HepG2 (cell line): ENCODE results near the gene DAB1. TPM values are rescaled to one million over a fixed set of nuclear protein-coding genes. Genes with fewer than 3 reads are reported as not detected.

ENCODE experiments used
- ARNTL ChIP-seq: sonication (generic); formaldehyde crosslinking; IDR thresholded peaks from 2 replicates; pipeline ENCODE4 v1.4.0; 2020; ENCODE audit warnings: mild to moderate bottlenecking, missing genetic modification reagents
- CBX2 ChIP-seq, 2 experiments: fragments of 200-600 bp in 1 of 2; sonication (generic); formaldehyde crosslinking in 1 of 2; IDR thresholded peaks; 2 replicates each; pipeline versions ENCODE4 v1.7.0 to v1.8.1; 2018 to 2022; ENCODE audit warnings: low read depth in 2 of 2, low read length in 1 of 2, mild to moderate bottlenecking in 1 of 2, missing genetic modification reagents in 1 of 2
- CCDC6 ChIP-seq: sonication (generic); formaldehyde crosslinking; IDR thresholded peaks from 2 replicates; pipeline ENCODE4 v1.8.1; 2022; ENCODE audit warnings: mild to moderate bottlenecking, missing genetic modification reagents, moderate library complexity
- E2F5 ChIP-seq: sonication (generic); formaldehyde crosslinking; conservative IDR thresholded peaks from 2 replicates; pipeline ENCODE4 v1.4.0; 2020; ENCODE audit warnings: missing genetic modification reagents
- HDAC1 ChIP-seq: sonication (generic); formaldehyde crosslinking; IDR thresholded peaks from 2 replicates; pipeline ENCODE4 v1.5.1; 2020; ENCODE audit warnings: mild to moderate bottlenecking, missing genetic modification reagents
- HNF4A ChIP-seq: sonication (generic); formaldehyde crosslinking; IDR thresholded peaks from 2 replicates; pipeline ENCODE4 v1.4.0; 2020; ENCODE audit warnings: missing genetic modification reagents
- IRF9 ChIP-seq: sonication (generic); formaldehyde crosslinking; IDR thresholded peaks from 2 replicates; pipeline ENCODE4 v1.8.0; 2022; ENCODE audit warnings: missing genetic modification reagents, mild to moderate bottlenecking, borderline replicate concordance
- MAF1 ChIP-seq: sonication (generic); formaldehyde crosslinking; IDR thresholded peaks from 2 replicates; pipeline ENCODE4 v1.5.0; 2020; ENCODE audit warnings: missing genetic modification reagents, borderline replicate concordance
- PHF8 ChIP-seq: sonication (generic); formaldehyde crosslinking; IDR thresholded peaks from 2 replicates; pipeline ENCODE4 v1.5.0; 2020; ENCODE audit warnings: missing genetic modification reagents
- RBFOX2 ChIP-seq: fragments of 200-400 bp; formaldehyde crosslinking; IDR thresholded peaks from 2 replicates; pipeline ENCODE4 v1.6.1; 2017; ENCODE audit warnings: low read depth, mild to moderate bottlenecking, low read length
- RBM39 ChIP-seq: fragments of 200-400 bp; formaldehyde crosslinking; IDR thresholded peaks from one replicate; pipeline ENCODE4 v1.6.1; 2018; ENCODE audit warnings: antibody characterized with exemption, mild to moderate bottlenecking, low read depth, low read length; ENCODE audit not compliant: poor library complexity, severe bottlenecking
- RCOR2 ChIP-seq: IDR thresholded peaks from 2 replicates; pipeline ENCODE4 v1.6.1; 2016; ENCODE audit warnings: missing biosample characterization, missing genetic modification reagents
- SP5 ChIP-seq: IDR thresholded peaks from 2 replicates; pipeline ENCODE4 v1.6.1; 2016; ENCODE audit warnings: low read depth, borderline replicate concordance
- TBP ChIP-seq: sonication (generic); formaldehyde crosslinking; IDR thresholded peaks from 2 replicates; pipeline ENCODE4 v1.5.0; 2020; ENCODE audit warnings: missing genetic modification reagents
- TBX3 ChIP-seq: fragments of 450-650 bp; IDR thresholded peaks from 2 replicates; pipeline ENCODE4 v1.6.1; 2017; ENCODE audit warnings: antibody characterized with exemption, mild to moderate bottlenecking, inconsistent platforms, borderline replicate concordance
- THRA ChIP-seq: sonication (generic); formaldehyde crosslinking; IDR thresholded peaks from 2 replicates; pipeline ENCODE4 v1.4.0; 2020; ENCODE audit warnings: missing genetic modification reagents, borderline replicate concordance
- ZBTB38 ChIP-seq: sonication (generic); formaldehyde crosslinking; IDR thresholded peaks from 2 replicates; pipeline ENCODE4 v1.5.1; 2020; ENCODE audit warnings: mild to moderate bottlenecking, missing genetic modification reagents
- ZKSCAN5 ChIP-seq: sonication (generic); formaldehyde crosslinking; IDR thresholded peaks from 2 replicates; pipeline ENCODE4 v1.5.1; 2020; ENCODE audit warnings: mild to moderate bottlenecking, missing genetic modification reagents
- ZNF282 ChIP-seq: fragments of 450-650 bp; IDR thresholded peaks from 2 replicates; pipeline ENCODE4 v1.6.1; 2018; ENCODE audit not compliant: partially characterized antibody
- ZNF292 ChIP-seq: sonication (generic); formaldehyde crosslinking; IDR thresholded peaks from 2 replicates; pipeline ENCODE4 v1.8.1; 2022; ENCODE audit warnings: mild to moderate bottlenecking, low read depth, missing genetic modification reagents, borderline replicate concordance
- ZNF572 ChIP-seq: sonication (generic); formaldehyde crosslinking; IDR thresholded peaks from 2 replicates; pipeline ENCODE4 v1.5.1; 2020; ENCODE audit warnings: mild to moderate bottlenecking, missing genetic modification reagents
- ZNF619 ChIP-seq: sonication (generic); formaldehyde crosslinking; IDR thresholded peaks from 2 replicates; pipeline ENCODE4 v1.4.0; 2020; ENCODE audit warnings: mild to moderate bottlenecking, missing genetic modification reagents
- polyA plus RNA-seq, 8 experiments: library from polyadenylated mRNA; depleted of rRNA in 3 of 8; stranded (reverse) in 7 of 8; unstranded in 1 of 8; fragments of >200 nt; fragmentation: Illumina TruSeq in 4 of 8; extraction: Trizol in 4 of 8; gene quantifications; 2 replicates each; pipeline versions ENCODE4 v1.2.1 to v1.2.3, GENCODE V29; 2011 to 2016; ENCODE audit warnings: low read depth in 4 of 8, missing spikeins in 1 of 8, mixed read lengths in 1 of 8; ENCODE audit not compliant: insufficient read depth in 1 of 8
- total RNA-seq, 5 experiments: library from RNA; depleted of rRNA; stranded (reverse); fragments of >200 nt; fragmentation: Illumina TruSeq; extraction: Trizol; gene quantifications; 2 replicates each; pipeline ENCODE4 v1.2.3, GENCODE V29; 2016; ENCODE audit warnings: low read depth in 1 of 5
- TF ChIP-seq, protein P1 (sequence below): IDR thresholded peaks from 2 replicates; pipeline ENCODE4 v1.6.1; 2016; ENCODE audit warnings: mild to moderate bottlenecking, missing biosample characterization, missing genetic modification reagents
- TF ChIP-seq, protein P2 (sequence below): sonication (generic); formaldehyde crosslinking; IDR thresholded peaks from 2 replicates; pipeline ENCODE4; 2020; ENCODE audit warnings: missing genetic modification reagents, mild to moderate bottlenecking, borderline replicate concordance
- TF ChIP-seq, protein P3 (sequence below): sonication (generic); formaldehyde crosslinking; IDR thresholded peaks from 2 replicates; pipeline ENCODE4 v1.5.0; 2020; ENCODE audit warnings: mild to moderate bottlenecking, low read depth, missing genetic modification reagents, borderline replicate concordance

The DAB1 gene
- total and polyA plus RNA-seq, 2 of the 13 experiments (the other 11 are each of a cell fraction or from before 2014, with no cell fraction given): 0.04 to 0.13 TPM

DNA sequence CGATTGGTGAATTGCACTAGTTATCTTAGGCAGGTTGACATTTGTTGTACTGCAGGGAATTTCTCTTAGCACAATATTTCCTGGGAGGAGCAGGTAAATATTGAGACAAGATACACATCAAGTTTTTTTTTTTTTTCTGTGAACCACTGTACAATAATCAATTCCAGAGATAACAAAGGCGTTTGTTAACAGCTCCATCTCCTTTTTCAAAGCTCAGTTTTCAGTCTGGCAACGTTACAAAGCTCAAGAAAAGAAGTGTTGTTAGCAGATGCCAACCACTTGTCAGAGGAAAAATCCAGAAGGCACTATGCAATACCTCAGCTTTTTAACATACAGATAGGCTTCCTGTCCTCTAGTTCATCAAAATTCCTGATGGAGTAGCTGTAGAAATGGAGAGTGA lies 40.9 kb upstream of the DAB1 start (continued):
- TF ChIP-seq THRA (CRISPR knock-in tag) (peak; percentile 46; the same call in 1 of the 2 replicates), CCDC6 (CRISPR knock-in tag) (no peak), ZBTB38 (CRISPR knock-in tag) (no peak), SP5 (CRISPR knock-in tag) (peak; percentile 100), HDAC1 (peak; percentile 84), ZNF619 (CRISPR knock-in tag) (no peak), TBP (CRISPR knock-in tag) (no peak), RCOR2 (CRISPR knock-in tag) (peak; percentile 71), PHF8 (CRISPR knock-in tag) (no peak), ZNF292 (0 out of 2 replicates have a peak, but pooled peaks have one; percentile 32), E2F5 (no peak), ZNF282 (no peak), MAF1 (CRISPR knock-in tag) (no peak), HNF4A (CRISPR knock-in tag) (peak; percentile 40; the same call in 1 of the 2 replicates), ZNF572 (CRISPR knock-in tag) (no peak), ZKSCAN5 (CRISPR knock-in tag) (no peak), CBX2 (IDR thresholded peaks at IDR 0.05; ENCODE audit: low read depth, low read length) (no peak), CBX2 (CRISPR knock-in tag; IDR thresholded peaks at IDR 0.05; ENCODE audit: low read depth) (no peak), RBFOX2 (no peak), RBM39 (no peak), ARNTL (CRISPR knock-in tag) (no peak), TBX3 (peak; percentile 87), IRF9 (CRISPR knock-in tag) (no peak)
- TF ChIP-seq, protein P1, sequence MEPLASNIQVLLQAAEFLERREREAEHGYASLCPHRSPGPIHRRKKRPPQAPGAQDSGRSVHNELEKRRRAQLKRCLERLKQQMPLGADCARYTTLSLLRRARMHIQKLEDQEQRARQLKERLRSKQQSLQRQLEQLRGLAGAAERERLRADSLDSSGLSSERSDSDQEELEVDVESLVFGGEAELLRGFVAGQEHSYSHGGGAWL (CRISPR knock-in tag): no peak
- TF ChIP-seq, protein P2, sequence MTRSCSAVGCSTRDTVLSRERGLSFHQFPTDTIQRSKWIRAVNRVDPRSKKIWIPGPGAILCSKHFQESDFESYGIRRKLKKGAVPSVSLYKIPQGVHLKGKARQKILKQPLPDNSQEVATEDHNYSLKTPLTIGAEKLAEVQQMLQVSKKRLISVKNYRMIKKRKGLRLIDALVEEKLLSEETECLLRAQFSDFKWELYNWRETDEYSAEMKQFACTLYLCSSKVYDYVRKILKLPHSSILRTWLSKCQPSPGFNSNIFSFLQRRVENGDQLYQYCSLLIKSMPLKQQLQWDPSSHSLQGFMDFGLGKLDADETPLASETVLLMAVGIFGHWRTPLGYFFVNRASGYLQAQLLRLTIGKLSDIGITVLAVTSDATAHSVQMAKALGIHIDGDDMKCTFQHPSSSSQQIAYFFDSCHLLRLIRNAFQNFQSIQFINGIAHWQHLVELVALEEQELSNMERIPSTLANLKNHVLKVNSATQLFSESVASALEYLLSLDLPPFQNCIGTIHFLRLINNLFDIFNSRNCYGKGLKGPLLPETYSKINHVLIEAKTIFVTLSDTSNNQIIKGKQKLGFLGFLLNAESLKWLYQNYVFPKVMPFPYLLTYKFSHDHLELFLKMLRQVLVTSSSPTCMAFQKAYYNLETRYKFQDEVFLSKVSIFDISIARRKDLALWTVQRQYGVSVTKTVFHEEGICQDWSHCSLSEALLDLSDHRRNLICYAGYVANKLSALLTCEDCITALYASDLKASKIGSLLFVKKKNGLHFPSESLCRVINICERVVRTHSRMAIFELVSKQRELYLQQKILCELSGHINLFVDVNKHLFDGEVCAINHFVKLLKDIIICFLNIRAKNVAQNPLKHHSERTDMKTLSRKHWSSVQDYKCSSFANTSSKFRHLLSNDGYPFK (CRISPR knock-in tag): no peak
- TF ChIP-seq, protein P3, sequence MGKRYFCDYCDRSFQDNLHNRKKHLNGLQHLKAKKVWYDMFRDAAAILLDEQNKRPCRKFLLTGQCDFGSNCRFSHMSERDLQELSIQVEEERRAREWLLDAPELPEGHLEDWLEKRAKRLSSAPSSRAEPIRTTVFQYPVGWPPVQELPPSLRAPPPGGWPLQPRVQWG (CRISPR knock-in tag): no peak
